ENCODE measurements around the gene ADAT3. TPM values are rescaled to one million over a fixed set of nuclear protein-coding genes. Genes with fewer than 3 reads are reported as not detected.

Gene ADAT3
- total RNA-seq, 1 experiment from 2014 or later: 12.6 TPM

- ChIA-PET CTCF (no interaction called here), POLR2A (no interaction called here)
- intact Hi-C loops (cut with micrococcal nuclease; ENCODE audit: unreplicated experiment): no loop called here
- BruUV-seq (replicated peaks): no TSS peak
- Histone ChIP-seq H3K27me3 (replicated peaks; ENCODE audit: control insufficient read depth, insufficient read depth, low read length) (no peaks in the 10 kb centered on the region), H3K4me3 (ENCODE audit: low read depth, low read length) (no peak overlapping the region), H3K4me1 (peaks cover 21% of the 10 kb centered on the region), H3K36me3 (ENCODE audit: control insufficient read depth, insufficient read depth, low read length) (no peaks in the 10 kb centered on the region), H3K9me3 (no peaks in the 10 kb centered on the region)
- Mint-ChIP-seq H3K27me3 (ENCODE audit: insufficient read depth, unreplicated experiment) (no peaks in the 10 kb centered on the region), H3K27ac (ENCODE audit: unreplicated experiment) (no peak overlapping the region), H3K36me3 (ENCODE audit: insufficient read depth, unreplicated experiment) (peaks cover 8% of the 10 kb centered on the region), H3K9me3 (ENCODE audit: unreplicated experiment) (no peaks in the 10 kb centered on the region), H3K4me1 (ENCODE audit: low read depth, unreplicated experiment) (peaks cover 9% of the 10 kb centered on the region), H3K4me3 (ENCODE audit: unreplicated experiment) (no peak overlapping the region)
- no peak for DNase-seq
- no peak for TF ChIP-seq CTCF (IDR thresholded peaks at IDR 0.05; ENCODE audit: insufficient read depth in 1 of 2, low read depth in 1 of 2, low read length in 1 of 2, severe bottlenecking in 1 of 2, unreplicated experiment in 1 of 2)
Measured at GRCh38 chr19:1889907-1890306, 15.3 kb upstream of the ADAT3 start.

- no peaks in the 10 kb centered on the region; the same call in 1 of the 2 replicates for H3K4me1 ChIP-seq
- no peak for TF ChIP-seq CTCF (IDR thresholded peaks at IDR 0.05; ENCODE audit: insufficient read depth in 1 of 2, low read depth in 1 of 2, low read length in 1 of 2, severe bottlenecking in 1 of 2, unreplicated experiment in 1 of 2)
- intact Hi-C loops (cut with micrococcal nuclease; ENCODE audit: unreplicated experiment): no loop called here
- ChIA-PET CTCF (no interaction called here), POLR2A (no interaction called here)
- Mint-ChIP-seq H3K9me3 (ENCODE audit: unreplicated experiment) (no peaks in the 10 kb centered on the region), H3K27me3 (ENCODE audit: insufficient read depth, unreplicated experiment) (no peaks in the 10 kb centered on the region), H3K27ac (ENCODE audit: unreplicated experiment) (no peak overlapping the region), H3K4me1 (ENCODE audit: low read depth, unreplicated experiment) (no peaks in the 10 kb centered on the region), H3K4me3 (ENCODE audit: unreplicated experiment) (no peak overlapping the region), H3K36me3 (ENCODE audit: insufficient read depth, unreplicated experiment) (no peaks in the 10 kb centered on the region)
- H3K27me3 ChIP-seq (replicated peaks; ENCODE audit: control insufficient read depth, insufficient read depth, low read length): no peaks in the 10 kb centered on the region
- no TSS peak for BruUV-seq (replicated peaks)
- H3K4me3 ChIP-seq (ENCODE audit: low read depth, low read length): no peak overlapping the region
- H3K9me3 ChIP-seq: no peaks in the 10 kb centered on the region
- no peak for DNase-seq
- H3K36me3 ChIP-seq (ENCODE audit: control insufficient read depth, insufficient read depth, low read length): no peaks in the 10 kb centered on the region
Measured at GRCh38 chr19:1893791-1894190, 11.4 kb upstream of the ADAT3 start.

- intact Hi-C loops (cut with micrococcal nuclease; ENCODE audit: unreplicated experiment): no loop called here
- TF ChIP-seq CTCF (IDR thresholded peaks at IDR 0.05; ENCODE audit: insufficient read depth in 1 of 2, low read depth in 1 of 2, low read length in 1 of 2, severe bottlenecking in 1 of 2, unreplicated experiment in 1 of 2): no peak
- no peak for DNase-seq
- Mint-ChIP-seq H3K4me1 (ENCODE audit: low read depth, unreplicated experiment) (no peaks in the 10 kb centered on the region), H3K27me3 (ENCODE audit: insufficient read depth, unreplicated experiment) (no peaks in the 10 kb centered on the region), H3K4me3 (ENCODE audit: unreplicated experiment) (no peak overlapping the region), H3K9me3 (ENCODE audit: unreplicated experiment) (no peaks in the 10 kb centered on the region), H3K36me3 (ENCODE audit: insufficient read depth, unreplicated experiment) (no peaks in the 10 kb centered on the region), H3K27ac (ENCODE audit: unreplicated experiment) (no peak overlapping the region)
- BruUV-seq (replicated peaks): no TSS peak
- Histone ChIP-seq H3K4me3 (ENCODE audit: low read depth, low read length) (no peak overlapping the region), H3K36me3 (ENCODE audit: control insufficient read depth, insufficient read depth, low read length) (no peaks in the 10 kb centered on the region), H3K27me3 (replicated peaks; ENCODE audit: control insufficient read depth, insufficient read depth, low read length) (no peaks in the 10 kb centered on the region), H3K4me1 (no peaks in the 10 kb centered on the region; the same call in 1 of the 2 replicates), H3K9me3 (no peaks in the 10 kb centered on the region)
- ChIA-PET CTCF (interaction anchor here (0.7 kb wide), 1 partner anchor 49 kb away, joined by 4 read pairs; no protein-coding TSS in a partner anchor), POLR2A (no interaction called here)
Measured at GRCh38 chr19:1896508-1896907, 8.7 kb upstream of the ADAT3 start.

Data from Caco-2 (cell line).